ENCODE data around the gene CARHSP1.

CARHSP1 gene

DNA sequence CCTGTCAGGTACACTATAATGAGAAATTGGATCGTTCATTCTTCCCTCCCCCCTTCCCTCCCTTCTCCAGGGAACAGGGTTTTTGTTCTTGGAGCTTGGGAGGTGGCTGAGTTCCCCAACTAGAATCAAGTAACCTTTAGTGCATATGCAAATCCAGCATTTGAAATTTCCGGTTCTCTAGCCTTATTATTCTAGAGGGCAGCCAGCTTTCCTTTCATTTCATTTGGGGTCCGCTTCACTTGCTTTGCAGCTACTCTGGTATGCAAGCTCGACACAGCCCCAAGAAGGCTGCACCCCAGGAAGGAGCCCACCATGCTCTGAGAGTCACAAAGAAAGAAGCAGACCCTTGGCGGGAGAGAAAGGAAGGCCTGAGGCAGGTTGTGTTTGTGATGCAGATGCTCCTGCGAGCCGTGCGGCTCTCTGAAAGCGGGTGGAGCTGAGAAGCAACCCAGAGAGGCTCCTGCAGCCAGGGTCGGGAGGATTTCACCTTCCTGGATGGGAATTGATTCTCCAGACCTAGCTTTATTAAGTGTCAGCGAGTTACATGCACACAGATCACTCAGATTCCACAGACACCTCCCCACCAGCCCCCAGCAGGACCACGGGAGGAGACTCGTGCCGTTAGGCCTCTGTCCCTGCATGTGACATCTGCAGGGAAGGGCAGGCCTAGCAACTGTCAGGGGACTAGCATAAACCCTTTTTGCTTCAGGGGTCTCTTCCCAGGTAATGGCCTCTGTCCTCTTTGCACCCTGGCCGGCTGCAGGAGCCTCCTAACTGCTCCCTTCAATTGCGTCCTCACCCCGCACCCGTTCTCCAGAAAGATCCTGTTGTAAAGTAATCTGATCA is 36.7 kb downstream of the CARHSP1 start:
- no peak overlapping the region for H3K4me3 ChIP-seq (ENCODE audit: low read depth, low read length)
- TF ChIP-seq, protein P1, sequence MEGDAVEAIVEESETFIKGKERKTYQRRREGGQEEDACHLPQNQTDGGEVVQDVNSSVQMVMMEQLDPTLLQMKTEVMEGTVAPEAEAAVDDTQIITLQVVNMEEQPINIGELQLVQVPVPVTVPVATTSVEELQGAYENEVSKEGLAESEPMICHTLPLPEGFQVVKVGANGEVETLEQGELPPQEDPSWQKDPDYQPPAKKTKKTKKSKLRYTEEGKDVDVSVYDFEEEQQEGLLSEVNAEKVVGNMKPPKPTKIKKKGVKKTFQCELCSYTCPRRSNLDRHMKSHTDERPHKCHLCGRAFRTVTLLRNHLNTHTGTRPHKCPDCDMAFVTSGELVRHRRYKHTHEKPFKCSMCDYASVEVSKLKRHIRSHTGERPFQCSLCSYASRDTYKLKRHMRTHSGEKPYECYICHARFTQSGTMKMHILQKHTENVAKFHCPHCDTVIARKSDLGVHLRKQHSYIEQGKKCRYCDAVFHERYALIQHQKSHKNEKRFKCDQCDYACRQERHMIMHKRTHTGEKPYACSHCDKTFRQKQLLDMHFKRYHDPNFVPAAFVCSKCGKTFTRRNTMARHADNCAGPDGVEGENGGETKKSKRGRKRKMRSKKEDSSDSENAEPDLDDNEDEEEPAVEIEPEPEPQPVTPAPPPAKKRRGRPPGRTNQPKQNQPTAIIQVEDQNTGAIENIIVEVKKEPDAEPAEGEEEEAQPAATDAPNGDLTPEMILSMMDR (IDR thresholded peaks at IDR 0.05; ENCODE audit: borderline replicate concordance, insufficient read depth, low read depth, low read length), result no peak

DNA sequence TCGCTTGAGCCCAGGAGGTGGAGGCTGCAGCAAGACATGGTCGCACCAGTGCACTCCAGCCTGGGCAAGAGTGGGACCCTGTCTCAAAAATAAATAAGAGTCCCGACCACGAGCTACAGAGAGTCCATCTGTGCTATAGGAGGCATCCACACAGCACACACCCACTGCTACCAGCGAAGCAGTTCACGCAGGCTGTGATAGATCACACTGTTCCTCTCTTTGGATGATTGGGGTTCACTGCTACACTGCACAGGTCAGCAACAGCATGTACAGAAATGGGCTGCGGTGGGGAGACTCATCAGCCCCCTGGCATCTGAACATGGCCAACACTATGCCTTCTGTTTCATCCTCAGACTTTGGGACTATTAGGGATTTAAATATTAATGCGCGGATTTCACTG is 37.4 kb downstream of the CARHSP1 start:
- no peak overlapping the region for H3K4me3 ChIP-seq (ENCODE audit: low read depth, low read length)

DNA sequence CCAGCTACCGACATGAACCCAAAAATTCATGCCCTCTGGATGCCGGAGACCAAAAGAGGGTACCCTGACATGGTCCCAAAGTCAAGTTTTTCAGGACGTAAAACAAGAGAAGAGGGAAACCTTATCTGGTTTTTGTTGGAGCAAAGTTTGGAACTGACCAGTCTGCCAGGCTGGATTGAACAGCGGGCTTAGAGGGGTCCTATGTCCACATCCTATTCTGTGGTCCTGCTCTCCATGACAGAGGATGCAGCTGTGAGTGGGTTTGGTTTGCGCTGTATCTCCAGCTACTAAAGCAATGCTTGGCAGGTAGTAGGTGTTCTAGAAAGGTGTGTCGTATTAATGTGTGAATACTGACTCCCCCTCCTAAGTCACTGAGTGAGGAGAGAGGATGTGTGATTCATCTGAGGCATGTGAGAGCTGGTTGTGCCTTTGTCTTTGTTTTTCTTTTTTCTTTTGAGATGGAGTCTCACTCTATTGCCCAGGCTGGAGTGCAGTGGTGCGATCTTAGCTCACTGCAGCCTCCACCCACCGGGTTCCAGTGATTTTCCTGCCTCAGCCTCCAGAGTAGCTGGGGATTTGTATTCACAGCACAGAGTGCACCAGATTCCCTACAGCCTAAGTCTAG is 40.2 kb downstream of the CARHSP1 start:
- no peak overlapping the region for H3K4me3 ChIP-seq (ENCODE audit: low read depth, low read length)
- TF ChIP-seq, protein P1 (IDR thresholded peaks at IDR 0.05; ENCODE audit: borderline replicate concordance, insufficient read depth, low read depth, low read length), result no peak

More for the DNA sequence above, 37.4 kb downstream of the CARHSP1 start:
- TF ChIP-seq, protein P1 (IDR thresholded peaks at IDR 0.05; ENCODE audit: borderline replicate concordance, insufficient read depth, low read depth, low read length), result no peak

DNA sequence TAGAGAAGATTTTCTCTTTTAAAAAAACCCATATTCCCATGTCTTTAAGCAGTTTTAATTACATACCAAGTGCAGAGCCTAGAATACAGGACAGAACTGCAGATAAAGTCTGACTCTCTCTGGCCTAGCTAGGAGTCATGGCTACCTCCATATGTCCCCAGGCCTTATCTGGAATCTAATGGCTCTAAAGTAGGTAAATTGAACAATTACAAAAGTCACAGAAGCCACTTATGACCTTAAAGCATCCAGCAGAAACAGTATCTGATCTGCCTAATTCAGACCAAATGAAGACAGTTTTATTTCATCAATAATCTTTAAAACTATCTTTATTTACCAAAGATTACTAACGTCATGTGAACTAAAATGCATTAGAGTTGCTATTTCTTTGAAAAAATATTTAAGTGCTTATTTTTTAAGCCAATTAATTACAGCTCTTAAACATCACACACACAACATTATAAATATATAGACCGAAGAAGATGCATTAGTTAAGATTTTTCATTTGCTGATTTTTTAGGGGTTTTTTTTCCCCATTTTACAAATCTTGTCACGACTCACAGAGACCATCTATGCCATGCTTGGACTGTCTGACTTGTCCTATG is 42.4 kb downstream of the CARHSP1 start:
- H3K4me3 ChIP-seq (ENCODE audit: low read depth, low read length), result no peak overlapping the region
- TF ChIP-seq, protein P1 (IDR thresholded peaks at IDR 0.05; ENCODE audit: borderline replicate concordance, insufficient read depth, low read depth, low read length), result no peak

DNA sequence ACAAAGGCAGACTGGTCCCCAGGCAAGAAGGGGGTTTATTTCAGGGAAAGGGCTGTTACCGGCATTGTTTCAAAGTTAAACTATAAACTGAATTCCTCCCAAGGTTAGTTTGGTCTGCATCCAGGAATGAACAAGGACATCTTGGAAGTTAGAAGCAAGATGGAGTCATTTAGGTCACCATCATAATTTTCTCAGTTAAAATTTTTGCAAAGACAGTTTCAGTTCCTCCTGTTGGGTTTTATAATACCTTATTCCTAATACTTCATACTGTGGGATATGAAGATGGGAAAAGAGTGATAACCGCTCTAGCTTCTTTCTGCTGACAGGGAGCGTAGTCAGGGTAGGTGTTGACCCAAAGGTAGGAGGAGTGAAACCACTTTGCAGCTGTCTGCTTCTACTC is 46.4 kb downstream of the CARHSP1 start:
- TF ChIP-seq, protein P1 (IDR thresholded peaks at IDR 0.05; ENCODE audit: borderline replicate concordance, insufficient read depth, low read depth, low read length), result no peak

DNA sequence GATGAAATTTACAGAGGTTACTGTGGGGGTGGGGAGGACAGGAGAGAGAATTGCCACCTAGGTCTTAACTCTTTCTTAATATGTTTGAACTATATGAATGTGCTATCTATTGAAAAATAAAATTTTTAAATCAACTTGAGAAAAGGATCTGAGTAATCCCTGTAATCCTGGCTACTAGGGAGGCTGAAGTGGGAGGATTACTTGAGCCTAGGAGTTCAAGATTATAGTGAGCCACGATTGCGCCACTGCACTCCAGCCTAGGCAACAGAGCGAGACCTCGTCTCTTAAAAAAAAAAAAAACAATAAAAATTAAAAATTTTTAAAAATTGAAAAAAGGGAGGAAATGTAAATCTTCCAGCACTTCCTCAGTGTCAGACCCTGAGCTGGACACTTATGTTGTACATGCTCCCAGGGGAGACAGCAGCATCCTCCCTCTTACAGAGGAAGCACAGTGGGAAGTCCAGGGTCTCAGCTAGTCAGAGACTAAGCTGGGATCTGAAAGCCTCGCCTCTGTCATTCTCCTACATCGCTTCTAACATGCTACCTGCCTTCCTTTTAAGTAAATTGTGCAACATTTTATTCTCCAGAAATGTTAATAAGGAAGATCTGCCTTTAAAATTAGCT is 49.3 kb downstream of the CARHSP1 start:
- TF ChIP-seq, protein P1 (IDR thresholded peaks at IDR 0.05; ENCODE audit: borderline replicate concordance, insufficient read depth, low read depth, low read length), result no peak
- H3K4me3 ChIP-seq (ENCODE audit: low read depth, low read length), result no peak overlapping the region

More for the DNA sequence above, 46.4 kb downstream of the CARHSP1 start:
- H3K4me3 ChIP-seq (ENCODE audit: low read depth, low read length), result no peak overlapping the region

Data from GM12875 (cell line).